GM19395 (cell line): ENCODE measurements around the gene SKP2.
"Not testable (repeated sequence)": the region's sequence is repeated elsewhere in the genome, so short reads cannot be mapped to it uniquely, and the experiment has no call there.

Experiments
- ATAC-seq: cut with Tn5 transposase; IDR thresholded peaks from one replicate; pipeline ENCODE4 v1.9.1; 2021; ENCODE audit warnings: mild to moderate bottlenecking, moderate library complexity; ENCODE audit not compliant: unreplicated experiment

The SKP2 gene

GRCh38 chr5:36151434-36152323 lies at the start of gene SKP2, which contains the start of gene LMBRD2:
Gene SKP2, plus strand, starts transcription at chr5:36152111. Its CDS starts 152 bp downstream, at chr5:36152263.
Gene LMBRD2, minus strand, starts transcription at chr5:36151887. Its CDS starts 8,538 bp downstream, at chr5:36143349.
- peak; percentile 98 for ATAC-seq

GRCh38 chr5:36105819-36106218 lies 46.1 kb upstream of the SKP2 start:
- ATAC-seq: no peak

- ATAC-seq: no peak
Measured at GRCh38 chr5:36108758-36109460, 43.0 kb upstream of the SKP2 start.

- no peak for ATAC-seq
Measured at GRCh38 chr5:36111238-36111637, 40.7 kb upstream of the SKP2 start.

GRCh38 chr5:36125868-36126267 lies 26.0 kb upstream of the SKP2 start:
- ATAC-seq: no peak

- ATAC-seq: no peak
Measured at GRCh38 chr5:36128795-36129194, 23.1 kb upstream of the SKP2 start.

GRCh38 chr5:36129666-36130065 lies 22.2 kb upstream of the SKP2 start:
- not testable (repeated sequence) for ATAC-seq

- not testable (repeated sequence) for ATAC-seq
Measured at GRCh38 chr5:36133009-36133408, 18.9 kb upstream of the SKP2 start.

GRCh38 chr5:36135988-36136387 lies 15.9 kb upstream of the SKP2 start:
- no peak for ATAC-seq

GRCh38 chr5:36136581-36136980 lies 15.3 kb upstream of the SKP2 start:
- no peak for ATAC-seq

GRCh38 chr5:36138900-36139683 lies 12.8 kb upstream of the SKP2 start:
- no peak for ATAC-seq

- ATAC-seq: no peak
Measured at GRCh38 chr5:36145311-36145710, 6.6 kb upstream of the SKP2 start.

GRCh38 chr5:36146390-36146789 lies 5.5 kb upstream of the SKP2 start:
- ATAC-seq: no peak

- ATAC-seq: no peak
Measured at GRCh38 chr5:36147681-36148080, 4.2 kb upstream of the SKP2 start.

- peak; percentile 32 for ATAC-seq
Measured at GRCh38 chr5:36150676-36151433, 1.1 kb upstream of the SKP2 start.

GRCh38 chr5:36152324-36153297 lies 700 bp downstream of the SKP2 start:
- ATAC-seq: peak; percentile 18

GRCh38 chr5:36153298-36153677 lies 1.4 kb downstream of the SKP2 start:
- no peak for ATAC-seq

- ATAC-seq: no peak
Measured at GRCh38 chr5:36153726-36154125, 1.8 kb downstream of the SKP2 start.

- ATAC-seq: no peak
Measured at GRCh38 chr5:36155291-36155690, 3.4 kb downstream of the SKP2 start.
